Fibroblast of lung (primary cell): ENCODE results near the gene VAMP1. TPM values are rescaled to one million over a fixed set of nuclear protein-coding genes. Genes with fewer than 3 reads are reported as not detected.

Source experiments
- DNase-seq, 2 donors: peaks; one replicate each; pipeline versions ENCODE4 v3.0.0 to v3.0.0-alpha.2; 2010; ENCODE audit warnings: low read depth in 2 of 2
- H2AFZ ChIP-seq: 2 replicates; pipeline ENCODE4 v1.5.1; 2012; ENCODE audit warnings: low read length, control low read depth, inconsistent platforms
- H3K27ac ChIP-seq: 2 replicates; pipeline ENCODE4 v1.5.1; 2011; ENCODE audit warnings: low read length, control low read depth; ENCODE audit not compliant: insufficient read depth
- H3K27me3 ChIP-seq: 2 replicates; pipeline ENCODE4 v1.5.1; 2011; ENCODE audit warnings: mild to moderate bottlenecking, low read length; ENCODE audit not compliant: control insufficient read depth, insufficient read depth
- H3K36me3 ChIP-seq: 2 replicates; pipeline ENCODE4 v1.5.1; 2011; ENCODE audit warnings: low read length; ENCODE audit not compliant: control insufficient read depth, insufficient read depth
- H3K4me1 ChIP-seq: 2 replicates; pipeline ENCODE4 v1.5.1; 2011; ENCODE audit warnings: low read length; ENCODE audit not compliant: control insufficient read depth, insufficient read depth; ENCODE audit errors: extremely low read depth
- H3K4me2 ChIP-seq: 2 replicates; pipeline ENCODE4 v1.5.1; 2011; ENCODE audit warnings: low read length, control low read depth; ENCODE audit not compliant: insufficient read depth; ENCODE audit errors: extremely low read depth
- H3K4me3 ChIP-seq, 4 experiments: fragments of 200-600 bp in 1 of 4; sonication (generic) in 1 of 4; replicated peaks in 1 of 4; 2 replicates each; pipeline ENCODE4 v1.5.1; 2011 to 2016; ENCODE audit warnings: low read length in 4 of 4, low read depth in 3 of 4, mild to moderate bottlenecking in 3 of 4, control low read depth in 2 of 4, inconsistent platforms in 1 of 4, mixed read lengths in 1 of 4; ENCODE audit not compliant: insufficient read depth in 1 of 4; ENCODE audit errors: control extremely low read depth in 1 of 4
- H3K79me2 ChIP-seq: 2 replicates; pipeline ENCODE4 v1.5.1; 2012; ENCODE audit warnings: mild to moderate bottlenecking, low read length, inconsistent platforms; ENCODE audit not compliant: control insufficient read depth, insufficient read depth
- H3K9ac ChIP-seq: 2 replicates; pipeline ENCODE4 v1.5.1; 2011; ENCODE audit warnings: mild to moderate bottlenecking, low read length, control low read depth; ENCODE audit not compliant: insufficient read depth
- H3K9me3 ChIP-seq: 2 replicates; pipeline ENCODE4 v1.5.1; 2012; ENCODE audit warnings: low read depth, low read length; ENCODE audit not compliant: control insufficient read depth, insufficient read depth
- H4K20me1 ChIP-seq: 2 replicates; pipeline ENCODE4 v1.5.1; 2011; ENCODE audit warnings: low read length; ENCODE audit not compliant: control insufficient read depth, insufficient read depth; ENCODE audit errors: extremely low read depth
- CTCF ChIP-seq, 2 donors: IDR thresholded peaks in 1 of 2; conservative IDR thresholded peaks in 1 of 2; 1 replicate in 1 of 2; 2 replicates in 1 of 2; pipeline ENCODE4 v1.5.1; 2011 to 2012; ENCODE audit warnings: low read length in 2 of 2, control low read depth in 1 of 2, inconsistent platforms in 1 of 2, low read depth in 1 of 2, mild to moderate bottlenecking in 1 of 2
- EZH2 ChIP-seq: IDR thresholded peaks from 2 replicates; pipeline ENCODE4 v1.5.1; 2012; ENCODE audit warnings: low read length, control low read depth, mild to moderate bottlenecking; ENCODE audit errors: missing control alignments
- polyA plus RNA-seq, 2 donors: library from polyadenylated mRNA; depleted of rRNA in 1 of 2; stranded (reverse) in 1 of 2; unstranded in 1 of 2; fragments of >200 nt; gene quantifications; 2 replicates each; pipeline ENCODE4 v1.2.1, GENCODE V29; 2011 to 2012; ENCODE audit warnings: missing spikeins in 1 of 2
- total RNA-seq: library from RNA; depleted of rRNA; stranded (reverse); fragments of >200 nt; gene quantifications from 2 replicates; pipeline ENCODE4 v1.2.1, GENCODE V29; 2014

Gene VAMP1
- total and polyA plus RNA-seq, 2 donors (not counting 1 experiment from before 2014, with no cell fraction given), result 14.9 to 20.3 TPM

- Histone ChIP-seq H4K20me1 (no peaks in the 10 kb centered on the region), H3K27ac (no peak overlapping the region), H3K27me3 (no peaks in the 10 kb centered on the region), H3K4me1 (peaks cover 11% of the 10 kb centered on the region), H3K79me2 (peaks cover 17% of the 10 kb centered on the region), H3K9ac (no peak overlapping the region), H3K36me3 (no peaks in the 10 kb centered on the region), H2AFZ (no peak overlapping the region), H3K4me3 (no peak overlapping the region), H3K9me3 (no peaks in the 10 kb centered on the region), H3K4me2 (no peak overlapping the region)
- TF ChIP-seq EZH2 (no peak), CTCF (conservative IDR thresholded peaks at IDR 0.05 in 1 of 2, IDR thresholded peaks at IDR 0.05 in 1 of 2; ENCODE audit: low read depth in 1 of 2, low read length in 2 of 2) (no peak)
- peak in 1 of 2 donors; percentile 27 for DNase-seq
Measured at GRCh38 chr12:6471989-6472360, 1.5 kb upstream of the VAMP1 start.

GRCh38 chr12:6469609-6470374 lies 685 bp downstream of the VAMP1 start:
- Histone ChIP-seq H3K9me3 (no peaks in the 10 kb centered on the region), H3K27ac (peak overlapping the region; percentile 79), H3K4me2 (peak overlapping the region; percentile 94), H2AFZ (no peak overlapping the region), H4K20me1 (no peaks in the 10 kb centered on the region), H3K4me3 (peak overlapping the region; percentile 80 to 85 (median 82)), H3K9ac (peak overlapping the region; percentile 80), H3K79me2 (peaks cover 17% of the 10 kb centered on the region), H3K4me1 (peaks cover 11% of the 10 kb centered on the region), H3K27me3 (no peaks in the 10 kb centered on the region), H3K36me3 (peaks cover 3% of the 10 kb centered on the region)
- DNase-seq, result peak in 1 of 2 donors; percentile 10
- TF ChIP-seq EZH2 (no peak), CTCF (conservative IDR thresholded peaks at IDR 0.05 in 1 of 2, IDR thresholded peaks at IDR 0.05 in 1 of 2; ENCODE audit: low read depth in 1 of 2, low read length in 2 of 2) (no peak)

GRCh38 chr12:6469092-6469491 lies 1.4 kb downstream of the VAMP1 start:
- H3K4me3 ChIP-seq, result peak overlapping the region; percentile 24 to 83 (median 81)
- H3K79me2 ChIP-seq, result peaks cover 17% of the 10 kb centered on the region
- no peak overlapping the region for H2AFZ ChIP-seq
- no peaks in the 10 kb centered on the region for H3K9me3 ChIP-seq
- H3K36me3 ChIP-seq, result peaks cover 10% of the 10 kb centered on the region
- no peak for DNase-seq
- TF ChIP-seq EZH2 (no peak), CTCF (conservative IDR thresholded peaks at IDR 0.05 in 1 of 2, IDR thresholded peaks at IDR 0.05 in 1 of 2; ENCODE audit: low read depth in 1 of 2, low read length in 2 of 2) (no peak)
- no peaks in the 10 kb centered on the region for H3K27me3 ChIP-seq
- H3K27ac ChIP-seq, result no peak overlapping the region
- H3K4me2 ChIP-seq, result peak overlapping the region; percentile 94
- no peaks in the 10 kb centered on the region for H4K20me1 ChIP-seq
- no peak overlapping the region for H3K9ac ChIP-seq
- H3K4me1 ChIP-seq, result peaks cover 11% of the 10 kb centered on the region
